GM21367 (cell line): ENCODE measurements around the gene PRKD1.
"Not testable (repeated sequence)": the region's sequence is repeated elsewhere in the genome, so short reads cannot be mapped to it uniquely, and the experiment has no call there.

Experiments used
- ATAC-seq: cut with Tn5 transposase; IDR thresholded peaks from one replicate; pipeline ENCODE4 v1.9.1; 2021; ENCODE audit not compliant: unreplicated experiment

Gene PRKD1

DNA sequence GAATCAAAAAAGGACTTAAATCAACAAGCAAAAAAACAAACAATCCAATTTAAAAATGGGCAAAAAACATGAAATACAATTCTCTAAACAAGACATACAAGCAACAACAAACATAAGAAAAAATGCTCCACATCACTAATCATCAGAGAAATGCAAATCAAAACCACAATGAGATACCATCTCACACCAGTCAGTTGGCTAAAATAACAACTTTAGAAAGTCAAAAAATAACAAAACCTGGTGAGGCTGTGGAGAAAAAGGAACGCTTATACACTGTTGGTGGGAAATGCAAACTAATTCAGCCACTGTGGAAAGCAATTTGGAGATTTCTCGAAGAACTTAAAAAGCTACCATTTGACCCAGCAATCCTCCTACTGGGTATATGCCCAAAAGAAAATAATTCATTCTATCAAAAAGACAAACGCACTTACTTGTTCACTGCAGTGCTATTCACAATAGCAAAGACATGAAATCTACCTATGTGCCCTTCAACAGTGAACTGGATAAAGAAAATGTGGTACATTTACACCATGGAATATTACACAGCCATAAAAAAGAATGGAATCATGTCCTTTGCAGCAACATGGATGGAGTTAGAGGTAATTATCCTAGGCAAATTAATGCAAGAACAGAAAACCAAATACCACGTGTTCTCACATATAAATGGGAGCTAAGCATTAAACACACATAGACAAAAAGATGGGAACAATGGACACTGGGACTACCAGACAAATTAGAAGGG, 26.9 kb downstream of the PRKD1 start:
- no peak for ATAC-seq

DNA sequence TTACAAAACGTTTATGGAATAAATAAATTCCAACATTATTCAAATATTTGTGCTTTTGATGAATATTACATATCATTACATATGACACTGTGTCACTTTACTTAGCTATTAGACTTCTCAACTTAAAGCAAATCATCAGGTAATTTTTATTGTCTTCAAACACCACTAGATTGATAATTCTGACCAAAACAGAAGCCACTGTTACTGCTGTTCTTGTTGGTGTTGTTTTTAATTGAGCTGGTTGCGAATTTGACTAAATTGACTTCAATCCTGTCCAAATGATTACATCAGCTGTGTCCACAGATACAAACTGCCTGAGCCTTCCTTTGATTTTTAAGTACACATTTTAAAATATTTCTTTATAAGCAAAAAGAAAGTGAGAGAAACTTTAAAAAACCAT, 29.2 kb downstream of the PRKD1 start:
- ATAC-seq: no peak

DNA sequence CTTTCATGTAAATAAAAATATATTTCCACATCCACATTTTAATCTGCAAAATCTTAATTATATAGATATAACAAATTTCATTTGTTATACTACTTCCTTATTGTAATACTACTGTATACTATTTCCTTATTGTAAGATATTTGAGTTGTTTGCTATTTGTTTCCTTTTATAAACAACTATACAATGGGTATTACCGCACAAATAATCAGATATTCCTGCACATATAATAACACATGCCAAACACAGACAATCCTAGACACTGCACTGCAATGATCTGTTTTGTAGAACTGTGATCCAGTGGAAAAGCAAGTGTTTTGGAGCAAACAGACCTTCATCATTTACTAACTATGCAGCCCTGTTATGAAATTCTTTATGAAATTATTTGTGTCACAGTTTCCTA, 30.5 kb downstream of the PRKD1 start:
- ATAC-seq: no peak

DNA sequence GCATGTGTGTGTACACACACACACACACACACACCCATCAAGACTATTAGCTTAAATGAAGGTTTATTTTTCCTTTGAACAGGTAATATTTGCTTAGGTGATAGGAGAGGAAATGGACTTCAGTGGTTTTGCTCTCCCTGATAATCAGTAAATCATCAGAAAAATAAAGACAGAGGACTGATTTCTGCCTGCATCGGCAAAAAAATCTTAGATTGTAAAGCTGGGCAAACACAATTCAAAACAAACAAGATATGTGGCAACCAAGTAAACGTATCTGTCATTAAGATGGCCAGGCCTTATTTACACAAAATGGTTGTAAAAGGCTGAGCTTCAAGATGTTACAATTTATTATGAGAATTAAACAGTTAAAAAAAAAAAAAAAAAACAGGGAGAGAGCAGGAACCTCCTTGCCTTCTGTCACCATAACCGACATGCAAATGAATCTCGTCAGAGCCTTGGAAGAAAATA, 31.3 kb downstream of the PRKD1 start:
- ATAC-seq: no peak

DNA sequence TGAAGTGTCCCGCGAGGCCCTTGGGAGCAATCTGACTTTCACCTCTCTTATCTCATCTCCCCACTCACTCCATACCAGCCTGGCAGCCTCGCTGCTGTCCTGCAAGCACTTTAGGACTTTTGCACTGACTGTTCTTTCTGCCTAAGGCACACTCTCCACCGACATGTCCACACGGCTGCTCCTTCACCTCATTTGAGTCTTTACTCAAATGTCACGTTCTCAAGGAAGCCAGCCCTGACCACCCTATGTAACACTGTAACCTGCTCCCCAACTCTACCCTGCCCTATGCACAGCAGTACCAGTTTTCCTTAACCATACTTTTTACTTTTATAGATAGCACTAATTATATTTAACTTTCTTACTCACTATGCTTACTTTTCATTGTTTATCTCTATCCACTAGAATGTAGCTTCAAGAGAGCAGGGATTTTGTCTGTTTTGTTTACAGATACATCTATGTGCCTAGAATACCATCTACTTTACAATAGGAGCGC, 32.0 kb downstream of the PRKD1 start:
- ATAC-seq: no peak

DNA sequence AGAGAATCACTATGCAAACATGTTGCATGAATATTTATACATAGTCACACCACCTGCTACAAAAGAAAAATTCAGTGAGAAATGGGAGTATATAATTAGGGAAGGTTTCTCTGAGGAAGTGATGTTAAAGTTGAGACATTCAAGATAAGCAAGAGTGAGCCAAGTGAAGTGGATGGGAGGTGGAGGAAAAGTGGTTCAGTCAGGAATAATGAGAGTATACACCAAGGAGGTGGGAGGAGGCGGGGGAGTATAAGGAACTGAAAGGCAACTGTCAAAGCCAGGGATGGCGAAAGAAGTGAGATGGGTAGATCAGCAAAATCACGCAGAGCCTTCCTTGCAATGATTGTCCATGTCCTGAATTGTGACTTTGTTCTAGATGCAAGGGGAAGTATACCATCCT, 33.7 kb downstream of the PRKD1 start:
- ATAC-seq: no peak

DNA sequence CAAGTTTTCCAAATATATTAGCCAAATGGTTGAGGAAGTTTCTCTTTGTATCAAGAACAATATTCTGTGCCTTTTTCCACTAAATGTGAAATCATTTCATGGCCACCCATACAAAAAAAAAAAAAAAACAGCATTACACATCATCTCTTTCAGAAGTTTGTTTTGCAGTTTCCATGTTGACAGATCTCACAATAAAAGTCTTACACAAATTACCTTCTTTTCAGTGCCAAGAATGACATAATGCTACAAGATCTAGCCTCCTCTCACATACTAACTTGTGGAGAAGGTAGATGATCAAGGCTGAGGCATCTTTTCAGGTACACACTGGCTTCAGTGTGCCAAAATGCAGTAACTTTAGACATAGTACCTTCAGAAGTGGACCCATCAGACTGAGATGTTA, 35.3 kb downstream of the PRKD1 start:
- no peak for ATAC-seq

DNA sequence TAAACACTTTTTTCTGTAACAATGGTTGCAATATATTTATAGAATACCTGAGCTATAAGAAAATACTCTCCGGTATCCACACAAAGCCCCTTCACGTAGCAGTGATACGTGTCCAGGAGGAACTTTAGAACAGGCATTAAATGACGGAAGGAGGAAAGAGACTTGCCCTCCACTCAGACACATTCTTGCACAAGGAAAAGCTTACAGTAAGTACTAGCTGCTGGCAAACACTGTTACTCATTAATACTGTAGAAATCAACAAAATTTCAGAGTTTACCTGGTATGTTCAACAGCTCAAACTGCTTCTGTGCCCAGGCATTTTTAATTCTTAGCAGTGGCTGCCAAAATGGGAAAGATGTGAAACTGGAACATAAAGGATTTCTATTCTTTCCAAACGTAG, 41.7 kb downstream of the PRKD1 start:
- ATAC-seq: no peak

DNA sequence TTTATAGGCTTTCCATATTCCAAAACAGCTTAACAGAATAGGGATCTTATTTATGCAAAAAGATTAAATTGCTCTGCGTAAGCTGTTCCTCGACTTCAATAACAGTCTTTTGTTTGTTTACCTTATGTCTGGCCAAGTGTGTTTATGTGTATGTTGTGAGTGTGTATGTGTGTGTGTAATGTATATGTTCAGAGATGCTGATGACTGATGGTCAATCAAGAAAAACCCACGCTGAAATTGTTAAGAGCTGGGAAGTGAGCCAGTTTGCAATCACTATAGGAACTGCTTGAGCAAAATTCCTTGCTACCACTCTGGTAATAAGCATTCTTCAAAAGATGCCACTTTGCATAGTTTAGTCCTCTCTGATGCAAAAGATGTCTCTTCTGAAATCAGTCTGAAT, 59.6 kb downstream of the PRKD1 start:
- ATAC-seq: no peak

DNA sequence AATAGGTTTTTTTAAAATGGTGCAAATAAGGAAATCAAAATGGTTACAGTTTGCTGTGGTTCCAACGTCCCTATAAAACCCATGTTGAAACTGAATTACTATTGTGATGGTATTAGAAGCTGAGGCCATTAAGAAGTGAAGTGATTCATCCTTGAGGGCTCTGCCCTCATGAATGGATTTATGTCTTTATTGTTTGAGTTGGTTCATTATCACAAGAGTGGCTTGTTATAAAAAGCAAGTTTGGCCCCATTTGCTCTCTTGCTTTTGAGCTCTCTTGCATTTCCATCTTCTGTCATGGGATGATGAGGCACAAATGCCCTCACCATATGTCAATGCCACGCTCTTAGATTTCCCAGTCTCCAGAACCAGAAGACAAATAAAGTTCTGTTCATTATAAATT, 62.3 kb downstream of the PRKD1 start:
- ATAC-seq: no peak

DNA sequence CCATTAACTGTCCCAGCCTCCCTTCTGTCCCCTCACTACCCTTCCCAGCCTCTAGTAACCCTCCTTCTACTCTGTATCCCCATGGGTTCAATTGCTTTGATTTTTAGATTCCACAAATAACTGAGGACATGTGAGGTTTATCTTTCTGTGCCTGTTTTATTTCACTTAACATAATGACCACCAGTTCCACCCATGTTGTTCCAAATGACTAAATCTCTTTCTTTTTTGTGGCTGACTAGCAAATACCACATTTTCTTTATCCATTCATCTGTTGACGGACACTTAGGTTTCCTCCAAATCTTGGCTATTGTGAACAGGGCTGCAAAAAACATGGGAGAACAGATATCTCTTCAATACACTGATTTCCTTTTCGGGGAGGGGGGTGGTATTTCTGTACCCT, 65.7 kb downstream of the PRKD1 start:
- no peak for ATAC-seq

DNA sequence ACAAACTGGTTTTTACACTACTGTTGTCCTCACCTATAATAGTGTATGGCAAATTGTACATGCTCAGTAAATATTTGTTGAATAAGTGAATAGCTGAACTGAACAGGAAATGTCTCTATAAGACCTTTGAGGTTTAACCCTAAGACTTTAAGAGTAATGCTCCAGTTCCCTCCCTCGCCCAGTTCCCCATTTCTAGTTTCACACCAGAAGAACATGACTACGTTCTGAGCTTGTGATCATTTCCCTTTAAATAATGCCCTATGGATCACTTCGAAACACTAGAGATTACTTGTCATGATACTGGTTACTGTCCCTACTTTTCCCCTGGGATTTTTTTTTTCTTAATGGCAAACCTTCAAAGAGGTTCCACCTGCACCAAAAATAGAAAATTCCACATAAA, 69.3 kb downstream of the PRKD1 start:
- peak; percentile 94 for ATAC-seq

DNA sequence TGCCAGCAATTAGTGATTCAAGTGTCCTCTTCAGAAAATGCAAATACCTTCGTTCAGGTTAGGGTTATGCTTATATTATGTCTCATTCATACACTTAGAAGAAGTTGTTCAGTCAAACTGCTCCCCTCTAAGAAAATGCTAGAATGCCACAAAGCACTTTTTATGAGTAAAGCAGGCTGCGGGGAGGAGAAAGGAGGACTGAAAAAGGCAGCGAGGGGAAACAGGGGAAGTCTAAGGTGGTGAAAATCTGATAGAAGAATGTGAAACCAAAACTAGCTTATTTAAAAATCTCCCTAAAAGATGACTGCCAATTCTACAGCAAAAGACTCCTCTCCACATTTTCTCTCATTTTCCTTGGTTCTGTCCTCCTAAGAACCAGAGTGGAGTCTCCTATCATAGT, 70.1 kb downstream of the PRKD1 start:
- ATAC-seq: peak; percentile 63

DNA sequence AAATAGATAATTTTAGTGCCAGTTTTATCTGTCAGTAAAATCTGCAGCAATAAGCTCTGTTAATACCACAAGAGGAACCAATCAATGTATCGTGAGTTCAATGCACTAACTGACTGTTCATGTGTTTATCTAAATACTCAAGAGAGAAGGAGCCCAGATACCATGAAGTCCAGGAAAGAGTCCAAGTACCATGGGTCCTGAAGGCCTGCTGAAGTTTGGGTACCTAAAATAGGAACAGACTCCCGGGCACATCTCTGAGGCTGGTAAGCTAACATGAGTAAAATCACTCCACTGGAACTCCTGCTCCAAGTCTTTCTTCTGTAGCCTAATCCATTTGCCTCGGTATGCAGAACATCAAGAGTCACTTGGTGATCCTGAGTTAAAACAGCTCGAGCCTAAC, 71.1 kb downstream of the PRKD1 start:
- ATAC-seq: no peak

DNA sequence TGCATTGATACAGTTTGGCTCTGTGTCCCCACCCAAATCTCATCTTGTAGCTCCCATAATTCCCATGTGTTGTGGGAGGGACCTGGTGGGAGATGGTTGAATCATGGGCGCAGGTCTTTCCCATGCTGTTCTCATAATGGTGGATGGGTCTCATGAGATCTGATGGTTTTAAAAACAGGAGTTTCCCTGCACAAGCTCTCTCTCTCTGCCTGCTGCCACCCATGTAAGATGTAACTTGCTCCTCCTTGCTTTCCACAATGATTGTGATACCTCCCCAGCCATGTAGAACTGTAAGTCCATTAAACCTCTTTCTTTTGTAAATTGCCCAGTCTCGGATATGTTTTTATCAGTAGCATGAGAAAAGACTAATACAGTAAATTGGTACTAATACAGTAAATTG, 74.0 kb downstream of the PRKD1 start:
- ATAC-seq: not testable (repeated sequence)

DNA sequence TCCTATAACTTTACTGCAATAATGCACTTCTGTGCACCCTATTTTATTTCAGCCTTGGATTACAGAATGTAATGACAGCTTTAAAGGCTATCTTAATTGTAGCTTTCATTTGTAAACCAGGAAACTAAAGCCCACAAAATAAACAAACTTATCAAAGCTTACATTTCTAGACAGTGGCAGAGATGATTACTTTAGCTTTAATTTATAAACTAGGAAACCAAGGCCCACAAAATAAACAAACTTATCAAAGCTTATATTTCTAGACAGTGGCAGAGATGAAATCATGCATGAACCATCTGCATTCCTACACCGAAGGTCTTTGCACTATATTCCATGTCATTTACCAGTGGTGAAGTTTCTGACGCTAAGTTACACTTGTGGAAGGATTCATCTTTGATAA, 74.4 kb downstream of the PRKD1 start:
- ATAC-seq: no peak

DNA sequence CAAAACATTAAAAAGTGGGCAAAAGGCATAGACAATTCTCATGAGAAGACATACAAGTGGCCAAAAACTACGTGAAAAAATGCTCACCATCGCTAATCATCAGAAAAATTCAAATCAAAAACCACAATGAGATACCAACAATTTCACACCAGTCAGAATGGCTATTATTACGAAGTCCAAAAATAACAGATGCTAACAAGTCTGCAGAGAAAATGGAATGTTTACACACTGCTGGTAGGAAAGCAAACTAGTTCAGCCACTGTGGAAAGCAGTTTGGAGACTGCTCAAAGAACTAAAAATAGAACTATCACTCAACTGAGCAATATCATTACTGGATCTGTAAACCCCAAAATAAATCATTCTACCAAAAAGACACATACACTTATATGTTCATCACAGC, 76.2 kb downstream of the PRKD1 start:
- ATAC-seq: no peak

DNA sequence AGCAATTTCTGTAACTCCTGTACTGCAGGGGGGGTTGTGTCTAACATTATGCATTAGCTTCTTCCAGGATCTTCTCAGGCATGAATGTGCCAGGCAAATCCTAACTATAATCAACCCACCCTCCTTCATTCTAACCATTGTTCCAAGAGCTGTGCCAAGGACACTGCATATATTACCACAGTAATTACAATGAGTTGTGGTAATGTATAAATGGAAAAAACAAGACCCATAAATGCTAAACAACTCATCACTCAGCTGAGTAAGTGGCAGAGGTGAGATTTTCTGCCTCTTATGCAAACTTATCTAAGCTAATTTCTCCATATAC, 80.6 kb downstream of the PRKD1 start:
- ATAC-seq: no peak

DNA sequence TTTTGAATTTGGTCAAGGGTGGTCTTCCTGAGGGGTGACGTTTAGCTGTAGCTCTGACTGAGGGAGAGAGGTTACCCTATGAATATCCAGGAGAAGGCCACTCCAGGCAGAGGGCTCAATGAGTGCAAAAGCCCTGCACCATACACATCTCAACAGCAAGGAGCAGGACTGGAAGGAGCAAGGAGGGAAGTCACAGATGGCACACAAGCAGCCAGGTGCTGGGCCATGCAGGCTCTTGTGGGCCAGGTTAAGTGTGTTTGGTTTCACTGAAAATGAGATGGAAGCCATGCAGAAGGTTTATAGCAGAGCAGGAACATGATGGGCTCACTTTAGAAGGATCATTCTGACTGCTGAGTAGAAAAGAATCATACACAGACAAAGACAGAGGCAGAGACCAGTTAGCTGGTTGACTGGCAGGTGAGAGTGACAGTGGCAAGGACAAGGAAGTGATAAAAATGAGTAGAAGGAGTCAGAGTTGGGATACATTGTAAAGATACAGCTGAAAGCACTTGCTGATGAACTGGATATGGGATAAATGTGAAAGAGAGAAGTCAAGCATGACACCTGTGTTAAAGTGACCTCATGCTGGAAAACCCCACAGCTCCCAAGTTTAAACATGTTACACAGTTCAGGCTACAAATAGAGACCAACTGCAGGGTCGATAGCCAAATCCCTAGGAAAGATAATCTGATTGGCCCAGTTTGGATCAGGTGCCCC, 81.2 kb downstream of the PRKD1 start:
- ATAC-seq: peak; percentile 62

DNA sequence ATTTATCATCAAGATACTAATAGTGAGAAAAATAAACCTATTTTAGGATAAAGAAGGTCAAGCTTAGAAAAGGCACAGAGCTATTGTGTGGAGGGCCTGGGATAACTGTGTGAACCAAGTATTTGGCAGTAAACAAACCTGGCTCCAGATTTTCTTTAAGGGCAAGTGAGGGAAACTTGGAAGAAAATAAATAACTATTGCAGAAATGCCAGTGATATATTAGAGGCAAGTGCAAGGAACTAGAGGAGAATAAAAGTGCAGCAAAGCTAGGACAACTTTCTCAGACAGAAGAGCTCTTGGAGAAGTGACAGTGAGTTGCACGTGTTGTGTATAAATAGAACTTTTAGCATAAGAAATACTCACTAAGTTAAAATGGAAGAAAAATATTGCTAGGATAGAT, 83.7 kb downstream of the PRKD1 start:
- ATAC-seq: no peak

DNA sequence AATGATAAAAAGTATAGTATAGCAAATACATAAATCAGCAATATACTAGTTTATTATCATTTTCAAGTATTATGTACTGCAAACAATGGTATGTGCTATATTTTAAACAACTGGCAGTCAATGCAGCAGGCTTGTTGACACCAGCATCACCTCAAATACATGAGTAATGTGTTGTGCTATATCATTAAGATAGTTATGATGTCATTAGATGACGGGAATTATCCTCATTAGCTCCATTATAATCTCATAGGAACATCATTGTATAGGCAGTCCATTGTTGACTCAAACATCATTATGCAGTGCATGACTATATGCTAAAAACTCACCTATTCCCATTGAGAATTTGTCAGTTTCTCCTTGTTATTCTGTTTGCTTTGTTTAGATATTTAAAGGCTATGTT, 85.4 kb downstream of the PRKD1 start:
- ATAC-seq: no peak

DNA sequence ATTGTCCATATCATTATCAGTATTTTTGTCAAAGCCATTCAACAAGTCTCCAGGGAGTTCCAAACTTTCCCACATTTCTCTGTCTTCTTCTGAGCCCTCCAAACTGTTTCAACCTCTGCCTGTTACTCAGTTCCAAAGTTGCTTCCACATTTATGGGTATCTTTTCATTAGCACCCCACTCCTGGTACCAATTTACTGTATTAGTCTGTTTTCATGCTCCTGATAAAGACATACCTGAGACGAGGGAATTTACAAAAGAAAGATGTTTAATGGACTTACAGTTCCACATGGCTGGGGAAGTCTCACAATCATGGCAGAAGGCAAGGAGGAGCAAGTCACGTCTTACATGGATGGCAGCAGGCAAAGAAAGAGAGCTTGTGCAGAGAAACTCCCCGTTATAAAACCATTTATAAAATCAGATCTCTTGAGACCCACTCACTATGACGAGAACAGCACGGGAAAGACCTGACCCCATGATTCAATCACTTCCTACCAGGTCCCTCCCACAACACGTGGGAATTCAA, 87.2 kb downstream of the PRKD1 start:
- ATAC-seq: not testable (repeated sequence)
